NCI-H345 (cell line): ENCODE measurements around the gene SHROOM2.
"Not testable (repeated sequence)": the region's sequence is repeated elsewhere in the genome, so short reads cannot be mapped to it uniquely, and the experiment has no call there.

ENCODE experiments used
- DNase-seq: peaks from one replicate; lab custom pipeline; 2025; lab: John Stamatoyannopoulos, UW

Gene SHROOM2

GRCh38 chrX:9829308-9830267, 43.4 kb downstream of the SHROOM2 start:
- no peak for DNase-seq

GRCh38 chrX:9832811-9833210, 46.6 kb downstream of the SHROOM2 start:
- DNase-seq = no peak

DNA sequence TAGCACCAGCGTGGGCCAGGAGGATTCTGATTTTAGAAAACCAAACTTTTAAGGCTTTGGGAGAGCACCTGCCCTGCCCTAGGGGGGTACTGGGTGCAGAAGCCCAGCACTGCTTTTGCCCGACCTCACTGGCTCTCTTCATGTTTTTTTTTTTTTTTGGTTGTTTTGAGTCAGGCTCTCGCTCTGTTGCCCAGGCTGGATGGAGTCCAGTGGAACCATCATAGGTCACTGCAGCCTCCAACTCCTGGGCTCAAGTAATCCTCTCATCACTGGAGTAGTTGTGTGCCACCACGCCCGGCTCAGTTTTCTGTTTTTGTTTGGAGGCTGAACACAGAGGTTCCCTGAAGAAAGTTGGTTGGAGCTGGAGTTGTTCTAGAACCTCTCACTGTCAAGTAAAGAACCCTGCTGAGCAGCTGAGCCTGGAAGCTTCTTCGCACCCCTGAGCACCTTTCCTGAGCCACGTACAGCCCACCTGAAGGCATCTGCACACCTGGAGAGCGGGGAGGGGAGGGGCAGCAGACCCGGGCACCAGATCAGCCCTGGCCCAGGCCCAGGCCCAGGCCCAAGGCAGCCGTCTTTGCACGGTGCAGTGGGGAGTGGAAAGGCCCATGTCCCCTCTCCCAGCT, 49.5 kb downstream of the SHROOM2 start:
- DNase-seq = no peak

GRCh38 chrX:9842541-9842940, 56.3 kb downstream of the SHROOM2 start:
- DNase-seq = no peak

- peak; percentile 12 for DNase-seq
Measured at GRCh38 chrX:9844936-9845577, 58.8 kb downstream of the SHROOM2 start.

GRCh38 chrX:9845578-9845952, 59.3 kb downstream of the SHROOM2 start:
- no peak for DNase-seq

DNA sequence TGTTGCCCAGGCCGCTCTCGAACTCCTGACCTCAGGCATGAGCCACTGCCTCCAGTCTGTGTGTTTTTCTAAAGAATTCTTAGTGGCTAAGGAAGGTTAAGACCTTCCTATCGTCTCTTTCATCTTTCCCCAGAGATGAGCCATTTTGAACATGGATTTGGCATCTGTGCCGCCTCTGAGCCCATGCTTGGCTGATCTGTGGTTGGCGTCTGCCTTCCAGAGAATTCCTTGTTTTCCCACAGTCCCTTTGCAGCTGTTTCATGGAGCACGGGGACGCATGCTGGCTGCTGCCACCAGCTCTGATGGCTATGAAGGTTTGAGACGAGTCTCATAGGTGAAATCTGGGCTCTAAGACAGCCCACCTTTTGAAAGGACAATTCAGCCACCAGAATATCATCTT, 60.4 kb downstream of the SHROOM2 start:
- no peak for DNase-seq

DNA sequence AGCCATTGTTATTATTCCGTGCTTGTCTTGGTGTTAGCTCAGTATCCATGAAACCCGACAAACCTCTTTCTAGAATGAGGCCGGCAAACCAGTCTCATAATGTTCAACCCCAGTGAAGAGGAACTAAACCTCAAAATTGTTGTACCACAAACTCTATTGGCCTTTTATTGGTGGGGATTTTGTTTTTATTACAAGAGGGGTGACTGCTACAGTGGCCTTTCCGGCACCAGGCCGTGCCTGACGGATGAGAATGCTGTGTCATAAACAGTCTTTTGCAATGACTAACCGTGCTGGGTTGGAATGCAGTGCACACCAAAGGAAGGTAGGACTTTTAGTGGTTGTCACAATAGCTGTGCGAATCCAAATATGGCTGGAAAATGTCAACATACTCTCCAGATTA, 60.8 kb downstream of the SHROOM2 start:
- DNase-seq = no peak

GRCh38 chrX:9848718-9849479, 62.7 kb downstream of the SHROOM2 start:
- DNase-seq = peak; percentile 61

DNA sequence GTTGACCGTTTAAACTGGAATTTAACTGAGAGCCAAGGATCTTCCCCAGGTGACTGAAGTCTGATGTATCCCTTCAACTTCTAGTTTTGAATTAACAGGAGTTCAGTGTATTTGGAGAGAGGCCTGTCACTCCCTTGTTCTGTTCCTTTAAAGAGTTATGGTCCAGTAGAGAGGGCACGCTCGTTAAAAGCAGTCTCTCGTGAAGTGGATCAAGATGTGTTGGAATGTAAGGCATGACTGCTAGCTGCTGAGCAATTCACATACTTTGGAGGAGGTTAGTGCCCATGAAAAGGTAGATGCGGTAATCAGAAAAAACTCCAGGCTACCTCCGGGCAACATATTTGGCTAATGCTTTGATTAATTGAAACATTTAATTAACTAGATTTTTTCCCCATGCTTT, 65.7 kb downstream of the SHROOM2 start:
- DNase-seq = no peak

DNA sequence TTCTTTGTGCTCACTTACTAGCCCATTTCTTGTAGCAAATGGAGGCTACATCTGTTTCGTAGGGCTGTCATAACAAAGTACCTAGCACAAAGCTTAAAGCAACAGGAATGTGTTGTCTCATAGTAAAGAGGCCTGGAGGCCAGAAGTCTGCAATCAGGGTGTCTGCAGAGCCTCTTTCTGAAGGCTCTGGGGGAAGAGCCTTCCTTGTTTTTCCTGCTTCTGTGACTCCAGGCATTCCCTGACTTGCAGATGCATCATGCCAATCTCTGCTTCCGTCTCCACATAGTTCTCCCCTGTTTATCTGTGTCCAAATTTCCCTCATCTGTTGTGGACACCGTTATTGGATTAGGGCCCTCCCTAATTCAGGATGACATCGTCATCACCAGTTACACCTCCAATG, 67.1 kb downstream of the SHROOM2 start:
- DNase-seq = no peak

DNA sequence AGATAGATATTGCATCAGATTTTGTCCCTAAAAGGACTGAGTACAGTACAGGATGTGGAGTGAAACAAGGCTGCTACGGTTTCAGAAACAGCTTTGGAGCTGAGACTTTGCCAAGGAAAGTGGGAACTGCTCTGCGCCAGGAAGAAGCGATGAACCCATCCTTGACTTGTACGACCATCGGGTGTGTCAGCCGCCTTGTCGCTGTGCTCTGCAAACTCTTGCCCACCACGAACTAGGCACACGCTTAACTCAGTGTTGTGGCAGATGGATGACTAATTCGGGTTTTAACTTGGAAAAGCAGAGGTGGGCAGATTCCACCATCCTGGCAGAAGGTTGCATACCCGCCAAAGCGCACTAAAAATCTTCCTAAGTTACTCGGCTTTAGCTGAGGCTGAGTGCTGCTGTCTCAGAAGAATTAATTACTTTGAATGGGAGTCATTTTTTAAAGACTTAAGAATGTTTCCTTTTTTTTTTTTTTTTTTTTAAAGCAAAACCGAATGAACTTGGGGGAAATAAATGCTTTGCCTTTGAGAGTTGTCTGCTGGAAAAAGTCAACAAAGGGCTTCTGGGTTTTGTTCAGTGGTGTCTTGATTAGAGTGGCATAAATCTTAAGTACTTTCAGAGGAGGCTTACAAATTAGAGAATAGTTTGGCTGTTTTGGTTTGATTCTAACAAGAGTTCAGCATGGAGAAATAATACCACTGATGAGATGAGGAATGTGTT, 69.5 kb downstream of the SHROOM2 start:
- DNase-seq = no peak

GRCh38 chrX:9856588-9856987, 70.4 kb downstream of the SHROOM2 start:
- DNase-seq = no peak

DNA sequence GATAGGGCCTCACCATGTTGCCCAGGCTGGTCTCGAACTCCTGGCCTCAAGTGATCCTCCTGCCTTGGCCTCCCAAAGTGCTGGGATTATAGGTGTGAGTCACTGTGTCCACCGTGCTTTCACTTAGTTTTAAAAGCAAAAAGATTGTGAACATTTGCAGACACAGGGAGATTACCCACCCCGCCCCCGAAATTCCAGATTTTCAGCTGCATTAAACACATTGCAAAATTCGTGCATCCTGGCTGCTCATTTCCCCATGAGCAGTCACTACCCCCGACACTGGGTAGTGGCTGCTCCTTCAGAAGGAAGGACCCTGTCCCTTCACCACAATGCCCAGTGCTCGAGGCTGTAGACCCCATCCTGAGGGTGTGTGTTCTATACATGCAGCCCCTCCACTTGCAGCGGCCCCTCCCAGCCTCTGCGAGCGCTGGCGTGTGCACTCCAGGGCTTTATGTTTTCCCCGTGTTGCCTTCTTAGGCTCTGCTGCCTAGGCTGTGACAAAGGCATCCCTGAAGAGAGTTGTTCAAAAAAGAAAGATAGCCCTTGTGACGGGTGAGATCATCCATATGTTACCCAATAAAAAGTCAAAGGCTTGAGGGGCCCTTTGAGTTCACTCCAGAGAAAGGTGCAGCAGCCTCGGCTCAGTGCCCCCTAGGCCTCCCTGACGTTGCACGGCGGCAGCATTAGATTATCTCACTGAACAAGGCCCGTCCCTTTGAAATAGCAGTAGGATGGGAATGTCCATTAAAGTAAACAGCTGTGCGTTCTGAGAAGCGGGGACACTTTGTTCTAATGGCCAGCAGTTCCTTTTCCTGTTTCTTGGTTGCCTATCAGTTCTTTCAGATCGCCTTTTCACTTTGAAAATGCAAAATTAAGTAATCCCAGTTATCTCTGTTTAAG, 71.6 kb downstream of the SHROOM2 start:
- no peak for DNase-seq

GRCh38 chrX:9858684-9859083, 72.5 kb downstream of the SHROOM2 start:
- not testable (repeated sequence) for DNase-seq

DNA sequence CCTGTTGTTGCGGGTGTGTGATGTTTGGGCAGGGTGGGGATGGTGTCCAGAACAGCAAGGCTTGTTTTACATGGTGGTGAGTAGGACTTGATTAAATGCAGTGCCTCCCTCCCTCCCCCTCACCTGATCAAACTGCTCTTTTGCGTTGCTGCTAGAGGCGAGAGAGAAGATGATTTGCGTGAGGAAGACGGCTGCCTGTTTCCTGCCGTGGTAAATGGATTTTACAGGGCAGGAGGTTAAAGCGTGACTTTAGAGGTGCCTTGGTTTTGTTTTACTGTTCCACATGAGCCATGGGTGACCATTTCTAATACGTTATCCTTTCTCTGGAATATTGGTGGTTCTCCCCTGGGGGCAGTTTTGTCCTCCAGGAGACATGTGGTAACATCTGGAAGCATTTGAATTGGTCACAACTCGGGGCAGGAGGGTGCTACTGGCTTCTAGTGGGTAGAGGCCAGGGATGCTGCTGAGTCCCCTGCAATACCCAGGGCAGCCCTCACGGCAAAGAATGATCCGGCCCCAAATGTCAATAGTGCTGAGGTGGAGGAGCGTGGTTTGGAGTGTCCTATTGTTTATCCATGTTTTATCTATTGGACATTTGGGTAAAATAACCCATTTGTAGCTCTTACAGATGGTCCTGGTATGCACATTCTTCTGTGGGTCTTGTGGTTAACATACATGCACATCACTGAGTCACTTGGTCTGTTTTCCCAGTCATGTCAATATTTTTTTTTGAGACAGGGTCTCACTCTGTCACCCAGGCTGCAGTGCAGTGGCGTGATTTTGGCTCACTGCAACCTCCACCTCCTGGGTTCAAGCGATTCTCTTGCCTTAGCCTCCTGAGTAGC, 73.7 kb downstream of the SHROOM2 start:
- no peak for DNase-seq

GRCh38 chrX:9860826-9861225, 74.6 kb downstream of the SHROOM2 start:
- no peak for DNase-seq

DNA sequence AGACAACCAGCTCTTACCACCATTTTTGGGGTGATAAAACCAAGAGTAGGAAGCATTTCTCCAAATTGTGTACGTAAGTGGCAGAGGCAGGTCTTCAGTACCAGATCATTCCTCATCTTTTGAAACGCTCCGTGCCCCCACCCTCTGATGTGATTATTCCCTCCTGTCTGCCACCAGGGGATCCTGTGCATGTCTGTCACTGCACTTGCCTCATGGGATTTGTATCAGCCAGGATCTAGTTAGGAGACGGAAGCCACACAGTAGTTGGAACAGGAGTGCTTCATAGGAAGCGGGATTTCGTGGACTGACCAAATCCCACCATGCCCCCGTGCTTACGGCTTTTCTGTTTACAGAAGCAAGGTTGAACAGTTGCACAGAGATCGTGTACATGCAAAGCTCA, 75.5 kb downstream of the SHROOM2 start:
- DNase-seq = no peak

- no peak for DNase-seq
Measured at GRCh38 chrX:9862525-9862924, 76.3 kb downstream of the SHROOM2 start.

DNA sequence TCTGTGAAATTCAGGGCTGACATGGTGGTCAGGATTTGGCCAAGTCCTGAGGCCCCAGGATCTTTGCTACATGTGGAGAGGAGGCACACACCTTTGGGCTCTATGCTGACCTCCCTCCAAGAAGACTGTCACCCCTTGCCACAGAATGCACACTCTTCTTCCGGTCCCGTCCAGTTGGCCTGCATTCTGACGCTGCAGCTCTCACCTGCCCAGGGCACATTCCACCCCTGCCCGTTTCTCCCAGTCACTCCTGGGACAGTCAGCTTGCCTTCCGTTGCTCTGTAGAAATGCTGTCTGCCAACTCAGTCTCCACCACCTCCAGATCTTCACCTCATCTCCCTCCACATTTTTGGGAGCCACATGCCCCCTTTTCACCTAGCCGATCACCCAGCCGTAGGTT, 76.7 kb downstream of the SHROOM2 start:
- DNase-seq = no peak
